Erythroblast (primary cell): ENCODE results near the gene LMNTD2.
A peak's percentile ranks its signal among the peaks of the same experiment; 100 is the strongest.

Experiments used
- DNase-seq, 2 experiments: peaks; one replicate each; lab custom pipeline; 2025; lab: John Stamatoyannopoulos, UW
- GATA1 ChIP-seq: IDR thresholded peaks from 2 replicates; pipeline ENCODE4 v1.6.1; 2011; ENCODE audit warnings: low read depth, mild to moderate bottlenecking, control low read depth, low read length, moderate library complexity
- POLR2A ChIP-seq: IDR thresholded peaks from 2 replicates; pipeline ENCODE4 v1.6.1; 2011; ENCODE audit warnings: mild to moderate bottlenecking, low read length

LMNTD2 gene

GRCh38 chr11:541433-541885 lies 19.1 kb downstream of the LMNTD2 start:
- DNase-seq, result no peak
- TF ChIP-seq GATA1, result no peak
- TF ChIP-seq POLR2A, result no peak

- TF ChIP-seq GATA1 (no peak), POLR2A (no peak)
- no peak for DNase-seq
Measured at GRCh38 chr11:540583-541432, 19.7 kb downstream of the LMNTD2 start.

- no peak for DNase-seq
- no peak for TF ChIP-seq GATA1
- TF ChIP-seq POLR2A, result no peak
Measured at GRCh38 chr11:539971-540481, 20.5 kb downstream of the LMNTD2 start.

GRCh38 chr11:538431-539051 lies 22.0 kb downstream of the LMNTD2 start:
- DNase-seq, result no peak
- TF ChIP-seq GATA1 (no peak), POLR2A (no peak)

- TF ChIP-seq GATA1 (no peak), POLR2A (peak; percentile 13)
- no peak for DNase-seq
Measured at GRCh38 chr11:537622-538430, 22.7 kb downstream of the LMNTD2 start.

GRCh38 chr11:536841-537621 lies 23.5 kb downstream of the LMNTD2 start, which contains the start of gene LRRC56:
Gene LRRC56, plus strand, starts transcription at chr11:537527. Its CDS starts 3,158 bp downstream, at chr11:540685.
- peak; percentile 86 to 87 for DNase-seq
- TF ChIP-seq POLR2A, result peak; percentile 8
- TF ChIP-seq GATA1, result no peak

GRCh38 chr11:535519-536454 lies 24.8 kb downstream of the LMNTD2 start, which contains the start of gene HRAS:
Gene HRAS, minus strand, starts transcription at chr11:535576.
- DNase-seq, result peak; percentile 97 to 99
- no peak for TF ChIP-seq GATA1
- peak; percentile 59 for TF ChIP-seq POLR2A

GRCh38 chr11:535210-535518 lies 25.4 kb downstream of the LMNTD2 start:
- no peak for TF ChIP-seq POLR2A
- TF ChIP-seq GATA1, result no peak
- DNase-seq, result no peak

GRCh38 chr11:534396-535209 lies 25.9 kb downstream of the LMNTD2 start:
- TF ChIP-seq GATA1 (no peak), POLR2A (no peak)
- DNase-seq, result no peak

GRCh38 chr11:533586-534395 lies 26.7 kb downstream of the LMNTD2 start:
- TF ChIP-seq GATA1, result no peak
- no peak for TF ChIP-seq POLR2A
- no peak for DNase-seq
